Measurements from ENCODE around the gene CREBRF. TPM values are rescaled to one million over a fixed set of nuclear protein-coding genes. Genes with fewer than 3 reads are reported as not detected.

CREBRF gene
- total RNA-seq, 2 donors from 2014 or later, result 93.8 to 110 TPM

Other genes starting within 250 kb of the CREBRF start
- 10 to 100 TPM; 50.1 to 53.1 TPM for gene ERGIC1, start 222.1 kb upstream of the CREBRF start, total RNA-seq
- gene RPL26L1, start 96.9 kb upstream of the CREBRF start, total RNA-seq, result 10 to 100 TPM; 13.9 to 17.7 TPM
- 100 to 1,000 TPM; 102 to 104 TPM for gene ATP6V0E1, start 72.6 kb upstream of the CREBRF start, total RNA-seq
- 10 to 100 TPM; 27.0 to 30.4 TPM for gene BNIP1, start 88.2 kb downstream of the CREBRF start, total RNA-seq
- not detected for gene NKX2-5, start 178.9 kb downstream of the CREBRF start, total RNA-seq

Data from T-helper 17 cell (primary cell).